ENCODE results near the gene PACRG. TPM values are rescaled to one million over a fixed set of nuclear protein-coding genes. Genes with fewer than 3 reads are reported as not detected.

PACRG gene
- total RNA-seq, 1 experiment from 2014 or later: 0.26 TPM

DNA sequence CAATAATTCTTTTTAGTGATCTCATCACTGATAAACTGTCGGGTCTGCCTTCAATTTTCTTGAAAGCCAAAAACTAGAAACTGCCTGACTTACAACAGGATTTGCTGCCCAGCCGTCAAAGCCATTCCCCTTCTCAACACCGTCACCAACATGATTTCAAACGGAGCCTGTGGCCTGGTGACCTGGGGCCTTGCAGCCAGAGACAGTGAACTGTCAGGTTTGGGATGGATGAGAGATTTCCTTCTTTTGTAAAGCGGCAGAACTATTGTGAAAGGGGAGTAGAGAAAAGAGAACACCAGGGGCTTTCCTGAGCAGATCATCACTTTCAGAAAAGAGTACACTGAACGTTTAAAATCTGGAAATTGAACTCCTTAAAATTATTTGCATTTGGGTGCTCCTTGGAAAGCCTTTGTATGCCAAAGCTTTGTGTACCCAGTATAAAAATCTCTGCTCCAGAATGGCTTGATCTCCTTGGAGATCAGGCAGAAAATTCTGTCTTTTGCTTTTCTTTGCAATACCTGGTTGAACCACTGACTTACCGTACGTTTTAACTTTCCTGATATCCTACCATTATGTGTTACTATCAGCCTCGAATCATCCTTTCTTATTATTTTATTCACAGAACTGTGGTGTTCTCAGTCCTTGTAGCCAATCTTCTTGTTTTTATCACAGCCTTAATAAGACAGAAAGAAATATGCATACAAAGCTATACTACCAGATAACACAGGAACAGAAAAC lies 125.2 kb downstream of the PACRG start:
- Histone ChIP-seq H2AFZ (ENCODE audit: low read length) (no peak overlapping the region), H2BK5ac (ENCODE audit: insufficient read length, low read length) (no peak overlapping the region), H3K23me2 (ENCODE audit: insufficient read length, low read depth, low read length, poor library complexity, severe bottlenecking) (no peaks in the 10 kb centered on the region), H3K4me2 (ENCODE audit: insufficient read depth, insufficient read length, low read length) (no peak overlapping the region), H4K8ac (replicated peaks; ENCODE audit: insufficient read length, low read depth, low read length) (no peak overlapping the region), H3K4ac (ENCODE audit: low read depth, low read length) (no peak overlapping the region), H3K79me1 (ENCODE audit: insufficient read depth, low read depth, low read length, poor library complexity, severe bottlenecking) (no peaks in the 10 kb centered on the region), H3K79me2 (ENCODE audit: insufficient read depth, low read length) (no peaks in the 10 kb centered on the region), H3K23ac (ENCODE audit: insufficient read length, low read depth, low read length) (no peak overlapping the region), H2BK12ac (ENCODE audit: insufficient read length, low read depth, low read length) (no peak overlapping the region), H3K56ac (ENCODE audit: insufficient read length, low read depth, low read length) (no peak overlapping the region), H3T11ph (ENCODE audit: low read length) (no peak overlapping the region), H2BK20ac (ENCODE audit: low read depth, low read length, poor library complexity, severe bottlenecking) (no peak overlapping the region), H3K9ac (ENCODE audit: extremely low read depth, insufficient read length, low read length) (no peak overlapping the region), H3K18ac (ENCODE audit: insufficient read length, low read depth, low read length) (no peak overlapping the region), H3K9me3 (ENCODE audit: control insufficient read depth, low read depth, low read length) (no peaks in the 10 kb centered on the region), H4K20me1 (ENCODE audit: control insufficient read depth, insufficient read depth, insufficient read length) (no peaks in the 10 kb centered on the region), H4K5ac (ENCODE audit: insufficient read length, low read depth, low read length) (no peak overlapping the region), H3K27me3 (ENCODE audit: insufficient read depth, low read length) (no peaks in the 10 kb centered on the region), H2BK120ac (ENCODE audit: low read depth, low read length, poor library complexity, severe bottlenecking) (no peak overlapping the region), H2BK15ac (ENCODE audit: low read depth, low read length) (no peak overlapping the region), H3K27ac (ENCODE audit: insufficient read length, low read depth, low read length) (no peak overlapping the region), H3K4me1 (ENCODE audit: insufficient read depth, low read length) (no peaks in the 10 kb centered on the region), H3K14ac (ENCODE audit: insufficient read depth, low read length) (no peak overlapping the region), H4K91ac (ENCODE audit: insufficient read length, low read depth, low read length) (no peak overlapping the region), H2AK5ac (ENCODE audit: insufficient read length, low read length) (no peak overlapping the region)
- peaks cover 0 to 2% (median 2%) of the 10 kb centered on the region in 3 experiments; a peak in 5 of 7 replicates for H3K36me3 Mint-ChIP-seq (ENCODE audit: insufficient read depth in 1 of 3, low read depth in 3 of 3)
- TF ChIP-seq, protein P1, sequence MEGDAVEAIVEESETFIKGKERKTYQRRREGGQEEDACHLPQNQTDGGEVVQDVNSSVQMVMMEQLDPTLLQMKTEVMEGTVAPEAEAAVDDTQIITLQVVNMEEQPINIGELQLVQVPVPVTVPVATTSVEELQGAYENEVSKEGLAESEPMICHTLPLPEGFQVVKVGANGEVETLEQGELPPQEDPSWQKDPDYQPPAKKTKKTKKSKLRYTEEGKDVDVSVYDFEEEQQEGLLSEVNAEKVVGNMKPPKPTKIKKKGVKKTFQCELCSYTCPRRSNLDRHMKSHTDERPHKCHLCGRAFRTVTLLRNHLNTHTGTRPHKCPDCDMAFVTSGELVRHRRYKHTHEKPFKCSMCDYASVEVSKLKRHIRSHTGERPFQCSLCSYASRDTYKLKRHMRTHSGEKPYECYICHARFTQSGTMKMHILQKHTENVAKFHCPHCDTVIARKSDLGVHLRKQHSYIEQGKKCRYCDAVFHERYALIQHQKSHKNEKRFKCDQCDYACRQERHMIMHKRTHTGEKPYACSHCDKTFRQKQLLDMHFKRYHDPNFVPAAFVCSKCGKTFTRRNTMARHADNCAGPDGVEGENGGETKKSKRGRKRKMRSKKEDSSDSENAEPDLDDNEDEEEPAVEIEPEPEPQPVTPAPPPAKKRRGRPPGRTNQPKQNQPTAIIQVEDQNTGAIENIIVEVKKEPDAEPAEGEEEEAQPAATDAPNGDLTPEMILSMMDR (conservative IDR thresholded peaks at IDR 0.05): no peak
- peak overlapping the region in 1 of 3 experiments; percentile 71; a peak in 2 of 7 replicates for H3K27ac Mint-ChIP-seq
- no peak for DNase-seq
- no peak overlapping the region for H3K4me3 Mint-ChIP-seq
- H3K27me3 Mint-ChIP-seq (ENCODE audit: low read depth): no peaks in the 10 kb centered on the region; the same call in 1 of the 2 replicates
- WGBS (ENCODE audit: extremely low coverage, insufficient read length, low lambda C conversion rate): no CpG with 5 or more reads among the region's 9 CpGs
- peaks cover 44 to 51% of the 10 kb centered on the region in 2 experiments for H3K4me1 Mint-ChIP-seq
- H3K9me3 Mint-ChIP-seq: peaks cover 0 to under 1% of the 10 kb centered on the region in 2 experiments; a peak in 3 of 5 replicates
